Activated naive CD8-positive, alpha-beta T cell (primary cell): ENCODE data around the gene FBXO36.

Experiments used
- H3K27ac Mint-ChIP-seq: one replicate; pipeline ENCODE4 v1.8.0; 2021; ENCODE audit warnings: mixed read lengths
- H3K27me3 Mint-ChIP-seq: one replicate; pipeline ENCODE4 v1.8.0; 2021; ENCODE audit warnings: mixed read lengths
- H3K36me3 Mint-ChIP-seq: one replicate; pipeline ENCODE4 v1.8.0; 2021; ENCODE audit warnings: mixed read lengths
- H3K4me1 Mint-ChIP-seq: one replicate; pipeline ENCODE4 v1.8.0; 2021; ENCODE audit warnings: low read depth, mixed read lengths
- H3K4me3 Mint-ChIP-seq: one replicate; pipeline ENCODE4 v1.8.0; 2021; ENCODE audit warnings: mild to moderate bottlenecking, mixed read lengths
- H3K9me3 Mint-ChIP-seq: one replicate; pipeline ENCODE4 v1.8.0; 2021; ENCODE audit warnings: low read depth, mixed read lengths

FBXO36 gene

DNA sequence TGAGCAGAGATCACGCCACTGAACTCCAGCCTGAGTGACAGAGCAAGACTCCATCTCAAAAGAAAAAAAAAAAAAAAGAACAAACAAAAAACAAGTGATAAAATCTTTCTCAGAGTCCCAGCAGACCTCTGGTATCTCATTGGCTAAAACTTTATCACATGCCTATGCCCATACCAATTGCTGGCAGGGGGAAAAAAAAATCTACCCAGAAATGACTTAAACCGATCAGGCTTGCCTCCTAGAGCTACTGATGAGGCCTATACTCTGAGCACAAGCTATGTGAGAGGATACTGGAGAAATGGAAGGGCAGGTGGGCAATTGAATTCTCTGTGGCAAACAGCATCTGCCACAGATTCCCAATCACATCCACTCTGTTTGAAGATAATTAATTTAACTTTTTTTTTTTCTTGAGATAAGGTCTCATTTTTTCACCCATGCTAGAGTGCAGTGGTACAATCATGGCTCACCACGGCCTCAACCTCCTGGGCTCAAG is 49.0 kb downstream of the FBXO36 start:
- no peaks in the 10 kb centered on the region for H3K27me3 Mint-ChIP-seq
- no peaks in the 10 kb centered on the region for H3K36me3 Mint-ChIP-seq
- H3K27ac Mint-ChIP-seq, result no peak overlapping the region
- H3K4me1 Mint-ChIP-seq, result no peaks in the 10 kb centered on the region
- H3K4me3 Mint-ChIP-seq, result no peak overlapping the region
- no peaks in the 10 kb centered on the region for H3K9me3 Mint-ChIP-seq

DNA sequence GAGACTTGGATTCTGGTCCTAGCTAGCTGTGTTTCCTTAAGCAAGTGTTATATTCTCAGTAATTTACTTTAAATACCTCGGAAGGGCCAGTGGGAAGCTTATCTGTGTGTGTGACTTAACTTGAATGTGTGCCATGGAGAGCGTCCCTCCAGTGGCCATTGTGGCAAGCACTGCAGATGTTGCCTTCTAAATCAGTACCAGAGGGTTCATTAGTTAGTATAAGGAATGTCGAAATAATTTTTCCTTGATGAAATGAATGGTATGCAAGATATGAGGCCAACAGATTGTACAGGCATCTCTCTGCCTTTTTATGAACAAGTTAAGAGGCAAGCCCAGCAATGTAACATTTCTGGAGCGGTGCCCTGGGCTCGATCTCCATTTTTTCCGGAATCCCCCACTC is 52.0 kb downstream of the FBXO36 start:
- Mint-ChIP-seq H3K27ac (no peak overlapping the region), H3K4me3 (no peak overlapping the region), H3K4me1 (no peaks in the 10 kb centered on the region), H3K36me3 (no peaks in the 10 kb centered on the region), H3K27me3 (no peaks in the 10 kb centered on the region), H3K9me3 (no peaks in the 10 kb centered on the region)

DNA sequence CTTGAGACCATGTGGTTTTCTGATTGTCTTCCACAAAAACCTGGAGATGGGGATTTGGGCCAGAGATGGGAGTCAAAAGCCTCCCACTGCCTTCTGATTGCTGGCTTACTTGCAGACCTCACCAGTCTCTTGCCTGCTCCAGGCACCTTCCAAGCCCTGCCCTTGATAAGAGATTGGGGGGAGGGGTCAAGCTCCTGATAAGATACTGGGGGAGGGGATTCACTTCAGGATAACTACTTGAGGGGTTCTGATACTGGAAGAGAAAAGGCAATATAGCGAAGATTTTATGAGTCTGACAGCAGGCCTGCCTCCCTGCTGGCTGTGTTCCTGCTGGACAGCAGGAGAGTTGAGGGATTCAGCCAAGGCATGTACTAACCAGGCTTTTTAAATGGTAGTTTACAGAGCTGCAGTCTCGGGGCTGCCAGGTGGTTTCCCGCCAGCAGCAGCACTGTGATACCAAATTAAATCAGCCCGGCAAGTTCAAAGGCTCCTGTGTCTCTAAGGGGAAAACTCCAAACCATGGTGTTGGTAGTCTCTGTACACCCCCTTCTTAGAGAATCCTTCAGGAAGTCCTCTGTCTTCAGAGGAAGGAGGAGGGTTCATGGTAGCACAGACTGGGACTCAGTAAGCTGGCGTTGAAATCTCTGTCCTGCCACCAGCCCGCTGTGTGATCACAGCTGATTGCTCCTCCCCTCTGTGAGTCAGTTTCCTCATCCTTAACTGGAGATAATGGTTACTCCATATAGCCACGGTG is 58.3 kb downstream of the FBXO36 start:
- H3K4me1 Mint-ChIP-seq, result peaks cover 3% of the 10 kb centered on the region
- no peaks in the 10 kb centered on the region for H3K27me3 Mint-ChIP-seq
- no peaks in the 10 kb centered on the region for H3K9me3 Mint-ChIP-seq
- H3K4me3 Mint-ChIP-seq, result no peak overlapping the region
- H3K27ac Mint-ChIP-seq, result no peak overlapping the region
- H3K36me3 Mint-ChIP-seq, result peaks cover 3% of the 10 kb centered on the region

DNA sequence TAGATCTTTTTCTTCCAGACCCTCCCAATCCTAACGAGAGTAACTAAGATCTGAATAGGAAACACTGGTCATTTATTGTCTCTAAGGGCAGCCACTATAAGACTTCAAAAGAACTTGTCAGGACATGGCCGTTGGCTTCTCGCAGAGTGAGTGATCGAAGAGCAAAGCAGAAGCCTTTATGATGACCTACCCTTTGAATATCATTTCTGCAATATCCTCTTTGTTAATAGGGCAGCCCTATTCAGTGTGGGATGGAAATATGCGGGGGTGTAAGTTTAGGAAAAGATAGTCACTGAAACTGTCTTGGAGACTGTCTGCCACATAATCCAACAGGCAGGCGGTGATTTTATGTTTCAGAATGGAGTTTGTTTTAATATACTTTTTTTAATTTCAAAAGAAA is 70.9 kb downstream of the FBXO36 start:
- H3K27me3 Mint-ChIP-seq, result no peaks in the 10 kb centered on the region
- no peak overlapping the region for H3K4me3 Mint-ChIP-seq
- no peaks in the 10 kb centered on the region for H3K4me1 Mint-ChIP-seq
- H3K27ac Mint-ChIP-seq, result no peak overlapping the region
- H3K9me3 Mint-ChIP-seq, result no peaks in the 10 kb centered on the region
- peaks cover 13% of the 10 kb centered on the region for H3K36me3 Mint-ChIP-seq

DNA sequence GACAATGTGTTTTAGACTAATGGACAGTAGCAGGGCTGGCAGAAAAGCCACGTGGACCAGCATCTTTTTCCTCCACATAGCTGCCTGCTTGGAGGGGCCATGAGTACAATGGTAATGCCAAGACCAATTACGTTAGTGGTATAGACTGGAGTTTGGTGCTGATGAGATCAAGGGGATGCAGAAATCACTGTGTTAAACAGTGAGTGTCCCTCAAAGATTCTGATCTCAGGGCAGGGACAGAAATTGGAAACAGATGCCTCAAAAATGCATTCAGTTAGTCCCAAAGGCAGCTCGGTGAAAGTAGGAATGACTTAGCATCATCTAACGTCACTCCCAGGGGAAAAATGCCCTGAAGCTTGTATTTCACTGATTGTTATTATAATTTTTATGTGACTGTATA is 74.0 kb downstream of the FBXO36 start:
- no peaks in the 10 kb centered on the region for H3K9me3 Mint-ChIP-seq
- H3K4me1 Mint-ChIP-seq, result no peaks in the 10 kb centered on the region
- peaks cover 13% of the 10 kb centered on the region for H3K36me3 Mint-ChIP-seq
- H3K27me3 Mint-ChIP-seq, result no peaks in the 10 kb centered on the region
- H3K27ac Mint-ChIP-seq, result no peak overlapping the region
- H3K4me3 Mint-ChIP-seq, result no peak overlapping the region

DNA sequence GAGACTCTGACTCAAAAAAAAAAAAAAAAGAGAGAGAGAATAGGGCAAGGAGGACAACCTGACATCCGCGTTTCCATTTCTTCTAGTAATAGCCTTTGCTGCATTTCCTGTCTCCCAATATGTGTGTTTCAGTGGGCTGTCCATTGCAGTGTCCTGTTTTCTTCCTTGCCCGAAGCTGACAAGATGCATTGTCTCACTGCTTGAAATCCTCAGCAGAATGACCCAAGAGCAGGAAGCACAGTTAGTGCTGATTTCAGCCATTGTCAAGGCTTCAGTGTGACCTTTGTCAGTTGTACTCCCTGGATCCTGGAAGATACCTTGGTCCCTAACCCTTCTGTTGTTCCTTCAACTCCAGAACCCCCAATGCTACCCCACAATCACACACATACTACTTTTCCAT is 75.3 kb downstream of the FBXO36 start:
- H3K4me3 Mint-ChIP-seq, result no peak overlapping the region
- no peak overlapping the region for H3K27ac Mint-ChIP-seq
- peaks cover 10% of the 10 kb centered on the region for H3K36me3 Mint-ChIP-seq

DNA sequence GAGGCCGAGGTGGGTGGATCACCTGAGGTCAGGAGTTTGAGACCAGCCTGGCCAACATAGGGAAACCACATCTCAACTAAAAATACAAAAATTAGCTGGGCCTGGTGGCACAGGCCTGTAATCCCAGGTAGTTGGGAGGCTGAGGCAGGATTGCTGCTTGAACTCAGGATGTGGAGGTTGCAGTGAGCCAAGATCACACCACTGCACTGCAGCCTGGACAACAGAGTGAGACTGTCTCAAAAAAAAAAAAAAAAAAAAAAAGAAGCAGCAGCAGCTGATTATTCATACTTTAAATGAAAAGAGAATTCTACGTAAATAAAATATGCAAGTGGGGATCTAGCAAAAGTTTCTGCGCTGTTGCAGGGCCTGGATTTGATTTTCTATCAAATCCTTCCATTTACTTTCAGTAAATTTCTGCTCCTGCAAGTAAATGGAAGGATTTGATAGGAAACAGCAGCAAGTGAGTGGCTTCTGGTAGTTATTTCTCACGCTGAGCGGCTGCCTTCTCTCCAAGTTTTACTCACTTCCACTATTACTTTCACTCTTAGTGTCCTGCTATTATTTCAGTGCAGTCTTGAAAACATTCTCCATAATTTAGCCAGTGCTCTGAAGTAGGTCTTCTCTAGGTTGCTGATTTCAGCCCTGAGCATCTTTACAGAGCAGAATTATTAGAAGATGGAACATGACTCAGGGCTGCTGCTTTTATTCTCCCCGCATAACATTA is 78.0 kb downstream of the FBXO36 start:
- Mint-ChIP-seq H3K4me1 (no peaks in the 10 kb centered on the region), H3K27ac (no peak overlapping the region), H3K27me3 (no peaks in the 10 kb centered on the region), H3K4me3 (no peak overlapping the region), H3K9me3 (no peaks in the 10 kb centered on the region), H3K36me3 (peaks cover 6% of the 10 kb centered on the region)

More for the DNA sequence above, 75.3 kb downstream of the FBXO36 start:
- Mint-ChIP-seq H3K9me3 (no peaks in the 10 kb centered on the region), H3K27me3 (no peaks in the 10 kb centered on the region), H3K4me1 (no peaks in the 10 kb centered on the region)

DNA sequence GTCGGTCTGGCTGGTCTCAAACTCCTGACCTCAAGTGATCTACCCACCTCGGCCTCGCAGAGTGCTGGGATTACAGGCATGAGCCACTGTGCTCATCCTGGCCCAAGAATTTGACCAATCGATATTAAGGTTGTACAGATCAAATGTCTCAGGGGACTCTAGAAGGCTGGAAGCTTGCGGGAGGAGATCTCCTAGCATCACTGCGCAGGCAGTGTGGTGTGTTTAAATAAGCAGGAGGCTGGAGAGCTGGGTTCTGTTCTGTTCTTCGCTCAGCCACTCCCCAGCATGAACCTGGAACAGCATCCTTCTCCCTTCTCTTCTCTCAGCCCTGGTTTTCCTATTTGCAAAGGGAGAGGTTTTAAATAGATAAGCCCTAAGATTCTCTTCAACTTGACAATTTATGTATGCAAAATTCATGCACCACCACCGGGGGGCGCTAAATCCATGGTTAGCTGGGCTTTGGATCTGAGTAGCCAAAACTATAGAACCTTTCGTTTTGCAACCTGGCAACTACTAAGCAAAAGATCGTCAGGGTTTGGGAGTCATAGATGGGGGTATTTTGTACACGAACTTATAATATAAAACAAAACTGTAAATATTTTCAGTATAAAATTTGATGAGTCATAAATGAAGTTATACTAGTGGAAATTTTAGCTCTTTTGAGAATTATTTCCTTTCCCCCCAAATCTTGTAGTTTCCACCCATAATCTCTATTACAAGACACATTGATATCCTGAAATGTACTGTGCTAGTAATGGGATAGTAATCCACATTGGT is 85.8 kb downstream of the FBXO36 start:
- Mint-ChIP-seq H3K27ac (no peak overlapping the region), H3K27me3 (no peaks in the 10 kb centered on the region), H3K9me3 (no peaks in the 10 kb centered on the region), H3K4me1 (no peaks in the 10 kb centered on the region), H3K36me3 (peaks cover 2% of the 10 kb centered on the region), H3K4me3 (no peak overlapping the region)

DNA sequence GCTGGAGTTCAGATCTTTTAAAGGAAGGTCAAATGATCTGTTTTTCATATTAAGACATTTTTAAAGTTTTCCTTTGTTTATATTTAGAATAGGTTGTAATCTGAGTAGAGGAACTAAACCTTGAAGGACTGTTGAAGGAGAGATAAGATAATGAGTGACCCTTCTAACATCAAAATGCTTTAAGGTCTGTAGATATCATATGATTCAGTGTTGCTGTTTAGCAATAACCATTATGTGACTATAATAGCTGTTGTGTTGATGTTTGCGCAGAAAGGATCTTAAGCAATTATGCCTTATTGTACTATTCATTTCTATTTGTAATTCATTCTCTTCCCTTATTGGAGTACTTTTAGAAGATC is 86.4 kb downstream of the FBXO36 start:
- peaks cover 2% of the 10 kb centered on the region for H3K36me3 Mint-ChIP-seq
- H3K4me1 Mint-ChIP-seq, result no peaks in the 10 kb centered on the region
- H3K9me3 Mint-ChIP-seq, result no peaks in the 10 kb centered on the region
- no peak overlapping the region for H3K4me3 Mint-ChIP-seq
- no peak overlapping the region for H3K27ac Mint-ChIP-seq
- H3K27me3 Mint-ChIP-seq, result no peaks in the 10 kb centered on the region

DNA sequence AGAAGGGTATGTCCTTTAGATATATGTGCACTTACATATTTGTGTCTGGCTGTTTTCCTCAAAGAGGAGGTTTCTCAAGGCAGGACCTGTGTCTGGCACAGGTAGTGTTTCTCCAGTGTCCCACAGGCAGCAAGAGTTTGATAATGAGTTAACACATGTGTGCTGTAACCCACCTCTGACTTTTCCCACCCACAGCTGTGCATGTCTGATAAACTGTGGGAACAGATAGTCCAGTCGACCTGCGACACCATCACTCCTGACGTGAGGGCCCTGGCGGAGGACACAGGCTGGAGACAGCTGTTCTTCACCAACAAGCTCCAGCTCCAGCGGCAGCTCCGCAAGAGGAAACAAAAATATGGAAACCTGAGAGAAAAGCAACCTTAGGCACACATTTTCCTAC is 88.2 kb downstream of the FBXO36 start:
- Mint-ChIP-seq H3K27me3 (no peaks in the 10 kb centered on the region), H3K27ac (no peak overlapping the region), H3K36me3 (no peaks in the 10 kb centered on the region), H3K9me3 (no peaks in the 10 kb centered on the region), H3K4me3 (no peak overlapping the region), H3K4me1 (no peaks in the 10 kb centered on the region)

DNA sequence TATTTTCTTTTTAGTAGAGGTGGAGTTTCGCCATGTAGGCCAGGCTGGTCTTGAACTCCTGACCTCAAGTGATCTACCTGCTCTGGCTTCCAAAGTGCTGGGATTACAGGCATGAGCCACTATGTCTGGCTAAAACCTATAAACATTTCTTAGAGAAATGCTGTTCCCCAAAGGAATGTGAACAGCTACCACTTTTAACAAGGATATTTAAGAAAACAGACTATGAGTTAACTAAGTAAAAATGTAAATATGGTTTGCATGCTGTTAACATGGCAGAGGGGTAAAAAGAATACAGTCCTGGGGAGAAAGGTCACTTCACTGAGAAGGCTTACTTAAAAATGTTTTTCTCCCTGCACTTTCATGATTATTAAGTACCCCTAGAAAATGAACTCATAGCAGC is 89.3 kb downstream of the FBXO36 start:
- no peak overlapping the region for H3K27ac Mint-ChIP-seq
- no peaks in the 10 kb centered on the region for H3K27me3 Mint-ChIP-seq
- no peaks in the 10 kb centered on the region for H3K9me3 Mint-ChIP-seq
- H3K4me1 Mint-ChIP-seq, result no peaks in the 10 kb centered on the region
- peaks cover 3% of the 10 kb centered on the region for H3K36me3 Mint-ChIP-seq
- H3K4me3 Mint-ChIP-seq, result no peak overlapping the region

DNA sequence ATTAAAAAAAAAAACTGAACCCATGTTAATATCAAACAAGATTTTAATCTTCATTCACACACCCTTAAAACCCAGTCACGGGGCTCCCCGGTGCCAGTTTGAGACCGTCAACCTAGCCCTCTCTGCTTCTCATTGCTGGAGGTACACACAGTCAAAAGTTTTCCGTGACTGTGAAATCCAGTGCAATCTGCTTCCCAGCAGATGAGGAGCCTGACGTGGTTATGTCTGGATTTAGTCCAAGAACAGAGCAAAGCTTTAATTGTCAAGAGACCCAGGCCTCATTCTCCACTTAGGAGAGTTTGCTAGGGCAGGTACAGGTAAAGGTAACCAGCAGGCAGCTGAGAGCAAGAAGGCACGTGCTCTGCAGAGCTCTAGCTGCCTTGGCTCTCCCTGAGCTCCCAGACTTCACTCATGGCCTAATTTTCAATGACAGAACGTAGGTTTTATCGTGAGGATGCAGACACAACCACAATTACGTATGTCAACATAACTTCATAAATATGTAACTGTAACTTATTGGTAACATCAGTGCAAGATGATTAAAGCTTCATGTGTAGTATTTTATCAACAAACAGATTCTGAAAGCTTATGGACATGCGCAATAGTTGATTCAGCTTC is 90.1 kb downstream of the FBXO36 start:
- Mint-ChIP-seq H3K27ac (no peak overlapping the region), H3K9me3 (no peaks in the 10 kb centered on the region), H3K36me3 (peaks cover 3% of the 10 kb centered on the region), H3K4me1 (no peaks in the 10 kb centered on the region), H3K4me3 (no peak overlapping the region), H3K27me3 (no peaks in the 10 kb centered on the region)

DNA sequence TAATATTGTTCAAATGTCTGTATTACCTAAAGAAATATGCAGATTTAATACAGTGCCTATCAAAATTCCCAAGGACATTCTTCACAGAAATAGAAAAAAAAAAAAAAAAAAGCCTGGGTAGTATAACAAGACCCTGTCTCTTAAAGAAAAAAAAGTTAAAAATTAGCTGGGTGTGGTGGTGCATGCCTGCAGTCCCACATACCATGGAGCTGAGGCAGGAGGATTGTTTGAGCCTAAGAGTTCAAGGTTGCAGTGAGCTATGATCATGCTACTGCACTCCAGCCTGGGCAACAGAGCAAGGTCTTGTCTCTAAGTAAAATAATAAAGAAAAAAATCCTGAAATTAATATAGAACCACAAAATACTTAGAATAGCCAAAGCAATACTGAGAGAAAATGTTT is 94.5 kb downstream of the FBXO36 start:
- H3K4me1 Mint-ChIP-seq, result no peaks in the 10 kb centered on the region

DNA sequence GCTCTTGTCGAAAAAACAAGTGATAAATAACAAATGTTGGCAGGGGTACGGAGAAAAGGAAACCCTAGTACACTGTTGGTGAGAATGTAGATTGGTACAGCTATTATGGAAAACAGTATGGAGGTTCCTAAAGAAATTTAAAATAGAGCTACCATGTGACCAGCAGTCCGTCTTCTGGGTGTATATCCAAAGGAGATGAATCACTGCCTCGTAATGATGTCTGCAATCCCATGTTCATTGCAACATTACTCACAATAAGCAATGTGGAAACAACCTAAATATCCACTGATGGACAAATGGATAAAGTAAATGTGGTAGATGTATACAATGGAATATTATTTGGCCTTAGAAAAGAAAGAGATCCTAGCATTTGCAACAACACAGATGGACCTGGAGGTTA is 95.8 kb downstream of the FBXO36 start:
- Mint-ChIP-seq H3K4me1 (no peaks in the 10 kb centered on the region), H3K4me3 (no peak overlapping the region), H3K27ac (no peak overlapping the region), H3K27me3 (no peaks in the 10 kb centered on the region), H3K9me3 (no peaks in the 10 kb centered on the region), H3K36me3 (peaks cover 3% of the 10 kb centered on the region)

More for the DNA sequence above, 94.5 kb downstream of the FBXO36 start:
- H3K36me3 Mint-ChIP-seq, result peaks cover 3% of the 10 kb centered on the region
- H3K9me3 Mint-ChIP-seq, result no peaks in the 10 kb centered on the region
- no peaks in the 10 kb centered on the region for H3K27me3 Mint-ChIP-seq
- H3K4me3 Mint-ChIP-seq, result no peak overlapping the region
- no peak overlapping the region for H3K27ac Mint-ChIP-seq

DNA sequence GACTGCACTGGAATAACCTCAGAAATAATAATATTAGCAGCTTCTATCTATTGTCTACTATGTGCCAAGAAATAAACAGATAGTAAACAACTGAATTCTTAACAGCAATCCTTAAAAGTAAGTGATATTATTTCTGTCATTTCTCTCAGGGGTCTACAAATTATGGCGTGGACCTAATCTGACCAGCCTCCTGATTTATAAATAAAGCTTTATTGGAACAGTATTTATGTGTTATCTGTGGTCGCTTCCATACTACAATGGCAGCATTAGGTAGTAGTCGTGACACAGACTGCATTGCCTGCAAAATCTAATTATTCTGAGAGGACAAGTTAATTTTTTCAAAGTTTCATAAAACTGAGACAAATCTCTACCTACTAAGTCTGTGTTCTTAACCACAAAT is 97.4 kb downstream of the FBXO36 start:
- peaks cover 3% of the 10 kb centered on the region for H3K36me3 Mint-ChIP-seq
- H3K27ac Mint-ChIP-seq, result no peak overlapping the region
- no peaks in the 10 kb centered on the region for H3K9me3 Mint-ChIP-seq
- no peaks in the 10 kb centered on the region for H3K4me1 Mint-ChIP-seq
- H3K4me3 Mint-ChIP-seq, result no peak overlapping the region
- H3K27me3 Mint-ChIP-seq, result no peaks in the 10 kb centered on the region
